Measurements from ENCODE around the gene FBXW5.
A peak's percentile ranks its signal among the peaks of the same experiment; 100 is the strongest.

The FBXW5 gene

DNA sequence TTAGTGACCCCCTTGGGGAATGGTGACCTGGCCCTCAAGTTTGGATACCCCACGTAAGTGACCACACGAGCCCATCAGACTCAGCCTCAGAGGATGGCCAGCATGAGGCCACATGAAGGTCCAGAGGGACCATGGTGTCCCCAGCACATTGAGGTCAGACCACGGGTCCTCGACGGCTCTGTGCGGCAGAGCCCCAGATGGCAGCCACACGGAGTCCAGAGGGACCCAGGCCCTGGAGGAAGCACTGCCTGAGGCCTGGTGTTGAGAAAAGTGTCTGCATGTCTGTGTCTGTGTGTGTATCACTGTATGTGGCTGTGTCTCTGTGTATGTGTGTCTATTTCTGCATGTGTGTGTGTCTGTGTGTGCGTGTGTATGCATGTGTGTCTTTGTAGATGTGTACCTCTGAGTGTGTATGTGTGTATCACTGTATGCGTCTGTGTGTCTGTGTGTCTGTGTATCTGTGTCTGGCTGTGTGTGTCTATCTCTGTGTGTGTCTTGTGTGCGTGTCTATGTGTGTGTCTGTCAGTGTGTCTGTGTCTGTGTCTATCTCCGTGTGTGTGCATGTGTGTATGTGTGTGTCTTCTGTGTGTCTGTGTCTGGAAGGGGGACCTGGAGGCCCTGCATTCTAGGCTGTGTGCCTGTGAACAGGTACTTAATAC lies 39.2 kb upstream of the FBXW5 start:
- no peak for TF ChIP-seq SPI1 (IDR thresholded peaks at IDR 0.05; ENCODE audit: low read depth, low read length)
- TF ChIP-seq POU2F2 (IDR thresholded peaks at IDR 0.05; ENCODE audit: low read depth, low read length) = no peak
- TF ChIP-seq POLR2AphosphoS5 (IDR thresholded peaks at IDR 0.05; ENCODE audit: low read depth, low read length) = no peak
- TF ChIP-seq PAX5 (IDR thresholded peaks at IDR 0.05; ENCODE audit: insufficient read depth, low read length, severe bottlenecking) = no peak
- no peak for TF ChIP-seq TAF1 (IDR thresholded peaks at IDR 0.05; ENCODE audit: low read depth, low read length)
- TF ChIP-seq POLR2A (IDR thresholded peaks at IDR 0.05; ENCODE audit: low read depth, low read length) = no peak
- no peak for DNase-seq (ENCODE audit: insufficient read length, low spot score)
- FAIRE-seq = peak; percentile 54

DNA sequence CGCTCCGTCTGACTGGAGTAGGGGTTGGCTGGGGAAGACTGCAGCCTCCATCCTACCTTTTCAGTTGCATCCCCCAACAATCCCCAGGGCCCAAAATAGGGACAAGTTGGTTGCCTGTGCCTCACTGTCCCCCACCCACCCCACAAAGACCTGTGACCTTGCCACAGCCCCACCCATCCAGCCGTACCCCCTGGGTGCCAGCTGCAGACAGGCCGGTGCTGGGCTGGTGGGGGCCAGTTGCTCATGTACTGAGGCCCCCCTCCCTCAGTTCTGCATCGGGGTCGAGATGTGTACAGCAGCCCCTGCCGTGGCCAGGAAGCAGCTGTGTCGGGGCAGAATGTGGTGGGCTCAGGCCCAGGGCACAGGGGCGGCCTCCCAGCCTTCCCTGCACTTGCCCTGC lies 38.6 kb upstream of the FBXW5 start:
- TF ChIP-seq POLR2A (IDR thresholded peaks at IDR 0.05; ENCODE audit: low read depth, low read length) (no peak), PAX5 (IDR thresholded peaks at IDR 0.05; ENCODE audit: insufficient read depth, low read length, severe bottlenecking) (no peak), TAF1 (IDR thresholded peaks at IDR 0.05; ENCODE audit: low read depth, low read length) (no peak), POLR2AphosphoS5 (IDR thresholded peaks at IDR 0.05; ENCODE audit: low read depth, low read length) (no peak), SPI1 (IDR thresholded peaks at IDR 0.05; ENCODE audit: low read depth, low read length) (no peak), POU2F2 (IDR thresholded peaks at IDR 0.05; ENCODE audit: low read depth, low read length) (no peak)
- DNase-seq (ENCODE audit: insufficient read length, low spot score) (no peak), FAIRE-seq (no peak)

DNA sequence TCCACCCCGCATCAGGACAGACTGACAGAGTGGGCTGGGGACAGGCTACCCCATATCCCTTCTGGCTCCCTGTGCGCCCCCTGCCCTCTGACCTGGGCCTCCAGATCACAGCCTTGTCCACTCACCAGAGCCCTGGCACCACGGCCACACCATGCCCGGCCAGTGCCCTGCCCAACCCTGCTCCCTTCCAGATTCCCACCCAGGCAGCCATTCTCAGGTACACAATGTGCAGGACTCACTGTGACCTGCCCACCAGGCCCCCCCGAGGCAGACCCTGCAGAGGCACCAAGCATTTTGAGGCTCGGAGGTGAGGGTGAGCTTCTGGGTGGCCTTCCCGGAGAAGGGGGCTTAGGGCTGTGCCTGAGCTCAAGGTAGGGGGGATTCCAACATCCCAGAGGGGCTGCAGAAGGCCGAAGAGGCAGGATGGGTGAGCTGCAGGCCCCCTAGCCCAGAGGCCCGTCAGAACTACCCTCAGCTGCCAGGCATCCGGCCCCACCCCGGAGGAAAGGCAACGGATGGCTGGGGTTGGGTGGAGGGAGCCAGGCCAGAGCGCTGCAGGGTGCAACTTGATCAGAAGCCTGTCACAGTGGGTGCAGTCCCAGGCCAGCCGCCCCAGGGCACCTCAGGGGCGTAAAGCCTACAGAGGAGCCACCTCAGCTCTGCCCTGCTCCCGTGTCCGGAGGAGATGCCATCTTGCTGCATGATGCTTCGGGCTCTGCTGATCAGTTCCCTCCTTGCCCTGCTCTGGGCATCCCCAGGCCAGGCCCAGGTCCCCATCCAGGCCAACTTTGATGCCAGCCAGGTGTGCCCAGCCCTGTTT lies 37.9 kb upstream of the FBXW5 start, which contains the start of gene LCNL1:
TSS of gene LCNL1 (plus strand) at position 762 of the 820 bp plus-strand sequence. CDS start 594 bp downstream, outside the sequence.
- TF ChIP-seq POLR2AphosphoS5 (IDR thresholded peaks at IDR 0.05; ENCODE audit: low read depth, low read length) (no peak), TAF1 (IDR thresholded peaks at IDR 0.05; ENCODE audit: low read depth, low read length) (no peak), PAX5 (IDR thresholded peaks at IDR 0.05; ENCODE audit: insufficient read depth, low read length, severe bottlenecking) (no peak), POLR2A (IDR thresholded peaks at IDR 0.05; ENCODE audit: low read depth, low read length) (no peak), SPI1 (IDR thresholded peaks at IDR 0.05; ENCODE audit: low read depth, low read length) (no peak), POU2F2 (IDR thresholded peaks at IDR 0.05; ENCODE audit: low read depth, low read length) (no peak)
- FAIRE-seq = no peak

GRCh38 chr9:136981588-136982231 lies 37.2 kb upstream of the FBXW5 start:
- TF ChIP-seq PAX5 (IDR thresholded peaks at IDR 0.05; ENCODE audit: insufficient read depth, low read length, severe bottlenecking) = no peak
- TF ChIP-seq POLR2A (IDR thresholded peaks at IDR 0.05; ENCODE audit: low read depth, low read length) = no peak
- TF ChIP-seq POLR2AphosphoS5 (IDR thresholded peaks at IDR 0.05; ENCODE audit: low read depth, low read length) = no peak
- no peak for TF ChIP-seq TAF1 (IDR thresholded peaks at IDR 0.05; ENCODE audit: low read depth, low read length)
- TF ChIP-seq POU2F2 (IDR thresholded peaks at IDR 0.05; ENCODE audit: low read depth, low read length) = no peak
- TF ChIP-seq SPI1 (IDR thresholded peaks at IDR 0.05; ENCODE audit: low read depth, low read length) = no peak
- no peak for DNase-seq (ENCODE audit: insufficient read length, low spot score)

More for the DNA sequence above, 37.9 kb upstream of the FBXW5 start, which contains the start of gene LCNL1:
- DNase-seq (ENCODE audit: insufficient read length, low spot score) = no peak

DNA sequence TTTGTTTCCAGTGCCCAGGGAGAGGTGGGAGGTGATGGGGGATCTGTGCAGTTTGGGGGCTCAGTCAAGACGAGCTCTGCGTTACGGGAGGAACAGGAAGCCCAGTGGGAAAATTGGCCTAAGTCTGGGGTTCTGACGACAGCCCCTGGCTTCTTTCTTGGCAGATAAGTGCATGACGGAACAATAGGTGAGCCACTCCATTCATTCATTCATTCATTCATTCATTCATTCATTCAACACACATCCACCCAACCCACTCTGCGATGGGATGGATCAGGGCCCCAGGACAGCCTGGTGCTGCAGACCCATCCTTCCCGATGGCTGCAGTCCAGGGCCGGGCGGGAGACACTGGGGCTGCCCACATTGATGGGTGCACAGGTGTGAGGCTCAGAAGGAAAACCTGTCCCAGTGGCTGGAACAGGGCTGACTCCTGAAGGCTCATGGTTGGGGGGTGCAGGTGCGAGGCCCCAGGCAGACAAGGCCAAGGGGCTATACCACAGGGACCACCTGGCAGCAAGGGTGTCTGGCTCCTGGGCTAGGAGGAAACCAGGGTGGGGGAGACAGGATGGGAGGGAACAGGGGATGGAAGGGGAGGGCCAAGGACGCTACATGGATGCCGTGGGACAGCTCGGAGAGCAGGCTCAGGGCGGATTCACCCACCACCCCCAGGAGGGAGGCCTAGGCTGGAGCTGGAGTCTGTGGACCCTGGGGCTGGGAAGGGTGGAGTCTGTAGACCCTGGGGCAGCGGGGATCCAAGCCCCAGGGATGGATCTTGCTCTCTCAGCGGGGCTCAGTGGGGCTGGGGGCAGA lies 36.3 kb upstream of the FBXW5 start:
- DNase-seq (ENCODE audit: insufficient read length, low spot score) (no peak), FAIRE-seq (no peak)
- TF ChIP-seq PAX5 (IDR thresholded peaks at IDR 0.05; ENCODE audit: insufficient read depth, low read length, severe bottlenecking) (no peak), POU2F2 (IDR thresholded peaks at IDR 0.05; ENCODE audit: low read depth, low read length) (no peak)

More at GRCh38 chr9:136981588-136982231, 37.2 kb upstream of the FBXW5 start:
- FAIRE-seq = no peak

GRCh38 chr9:136979769-136980587 lies 35.4 kb upstream of the FBXW5 start:
- DNase-seq (ENCODE audit: insufficient read length, low spot score) (no peak), FAIRE-seq (no peak)
- TF ChIP-seq POLR2A (IDR thresholded peaks at IDR 0.05; ENCODE audit: low read depth, low read length) (no peak), PAX5 (IDR thresholded peaks at IDR 0.05; ENCODE audit: insufficient read depth, low read length, severe bottlenecking) (no peak), POLR2AphosphoS5 (IDR thresholded peaks at IDR 0.05; ENCODE audit: low read depth, low read length) (no peak), SPI1 (IDR thresholded peaks at IDR 0.05; ENCODE audit: low read depth, low read length) (no peak), POU2F2 (IDR thresholded peaks at IDR 0.05; ENCODE audit: low read depth, low read length) (no peak), TAF1 (IDR thresholded peaks at IDR 0.05; ENCODE audit: low read depth, low read length) (no peak)

DNA sequence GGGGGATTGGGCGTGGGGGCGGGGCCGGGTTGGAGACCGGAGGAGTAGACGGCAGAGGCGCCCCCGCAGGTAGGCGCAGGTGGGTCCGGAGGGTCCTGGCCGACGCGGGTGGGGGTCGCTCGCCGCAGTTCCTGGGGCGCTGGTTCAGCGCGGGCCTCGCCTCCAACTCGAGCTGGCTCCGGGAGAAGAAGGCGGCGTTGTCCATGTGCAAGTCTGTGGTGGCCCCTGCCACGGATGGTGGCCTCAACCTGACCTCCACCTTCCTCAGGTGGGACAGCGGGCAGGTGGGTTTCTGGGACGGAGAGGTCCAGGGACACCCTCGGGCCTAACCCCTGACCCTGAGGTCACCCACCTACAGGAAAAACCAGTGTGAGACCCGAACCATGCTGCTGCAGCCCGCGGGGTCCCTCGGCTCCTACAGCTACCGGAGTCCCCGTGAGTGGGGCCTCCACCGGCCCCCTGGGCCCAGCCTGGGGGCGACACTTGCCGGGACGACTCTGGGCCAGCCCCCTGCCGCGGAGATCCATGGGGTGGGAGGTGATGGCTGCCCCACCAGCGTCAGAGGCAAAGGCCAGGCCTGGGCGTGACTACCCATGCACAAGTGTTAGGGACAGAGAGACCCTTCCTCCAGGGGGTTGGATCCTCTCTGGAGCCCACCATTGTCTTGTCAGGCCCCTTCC lies 34.5 kb upstream of the FBXW5 start:
- FAIRE-seq (no peak), DNase-seq (ENCODE audit: insufficient read length, low spot score) (no peak)
- TF ChIP-seq SPI1 (IDR thresholded peaks at IDR 0.05; ENCODE audit: low read depth, low read length) (no peak), POLR2A (IDR thresholded peaks at IDR 0.05; ENCODE audit: low read depth, low read length) (no peak), POLR2AphosphoS5 (IDR thresholded peaks at IDR 0.05; ENCODE audit: low read depth, low read length) (no peak), POU2F2 (IDR thresholded peaks at IDR 0.05; ENCODE audit: low read depth, low read length) (no peak), TAF1 (IDR thresholded peaks at IDR 0.05; ENCODE audit: low read depth, low read length) (no peak), PAX5 (IDR thresholded peaks at IDR 0.05; ENCODE audit: insufficient read depth, low read length, severe bottlenecking) (no peak)

Measured in GM12891 (cell line).